H54 (cell line): ENCODE results near the gene CYBC1.
"Not testable (repeated sequence)": the region's sequence is repeated elsewhere in the genome, so short reads cannot be mapped to it uniquely, and the experiment has no call there.

Experiments
- DNase-seq: peaks from one replicate; pipeline ENCODE4 v3.0.0; 2011; ENCODE audit warnings: low spot score, mixed read lengths; ENCODE audit not compliant: insufficient read length
- FAIRE-seq: peaks from 3 replicates; lab custom pipeline; 2011; peaks lifted over from hg19 to GRCh38; lab: Jason Lieb, UNC
- POLR2A ChIP-seq: IDR thresholded peaks from 2 replicates; pipeline ENCODE4 v1.6.1; 2011; ENCODE audit warnings: low read depth, mild to moderate bottlenecking, low read length

Gene CYBC1

GRCh38 chr17:82463925-82464566 lies 13.5 kb upstream of the CYBC1 start:
- no peak for DNase-seq
- no peak for FAIRE-seq
- TF ChIP-seq POLR2A = no peak

- DNase-seq (no peak), FAIRE-seq (no peak)
- TF ChIP-seq POLR2A = no peak
Observed at GRCh38 chr17:82463391-82463790, 12.8 kb upstream of the CYBC1 start.

GRCh38 chr17:82461827-82462524 lies 11.4 kb upstream of the CYBC1 start:
- FAIRE-seq (no peak), DNase-seq (no peak)
- no peak for TF ChIP-seq POLR2A

GRCh38 chr17:82459936-82460335 lies 9.4 kb upstream of the CYBC1 start:
- not testable (repeated sequence) for FAIRE-seq, DNase-seq

- FAIRE-seq (no peak), DNase-seq (no peak)
- no peak for TF ChIP-seq POLR2A
Observed at GRCh38 chr17:82458885-82459424, 8.4 kb upstream of the CYBC1 start.

- FAIRE-seq (no peak), DNase-seq (peak; percentile 100)
- peak; percentile 75 for TF ChIP-seq POLR2A
Observed at GRCh38 chr17:82458179-82458884, 7.8 kb upstream of the CYBC1 start, which contains the start of gene NARF. NARF (plus strand) TSS chr17:82458741; CDS start chr17:82458804, 63 bp downstream.

GRCh38 chr17:82457929-82458178 lies 7.3 kb upstream of the CYBC1 start:
- TF ChIP-seq POLR2A = no peak
- no peak for DNase-seq
- FAIRE-seq = no peak

GRCh38 chr17:82457073-82457928 lies 6.7 kb upstream of the CYBC1 start:
- TF ChIP-seq POLR2A = no peak
- DNase-seq = no peak
- FAIRE-seq = no peak

GRCh38 chr17:82453706-82454105 lies 3.2 kb upstream of the CYBC1 start:
- DNase-seq, FAIRE-seq: not testable (repeated sequence)

GRCh38 chr17:82453151-82453550 lies 2.6 kb upstream of the CYBC1 start:
- not testable (repeated sequence) for FAIRE-seq, DNase-seq

- no peak for TF ChIP-seq POLR2A
- FAIRE-seq (no peak), DNase-seq (no peak)
Observed at GRCh38 chr17:82452162-82452561, 1.6 kb upstream of the CYBC1 start.

GRCh38 chr17:82449883-82450356 lies 632 bp downstream of the CYBC1 start:
- DNase-seq = no peak
- FAIRE-seq = no peak
- no peak for TF ChIP-seq POLR2A

- FAIRE-seq = no peak
- no peak for DNase-seq
- peak; percentile 2; the same call in 1 of the 2 replicates for TF ChIP-seq POLR2A
Observed at GRCh38 chr17:82449131-82449882, 1.2 kb downstream of the CYBC1 start.

GRCh38 chr17:82447876-82448275 lies 2.7 kb downstream of the CYBC1 start:
- DNase-seq (no peak), FAIRE-seq (no peak)
- TF ChIP-seq POLR2A = no peak
